HG02571 (cell line): ENCODE results near the gene CHAF1B.
"Not testable (repeated sequence)": the region's sequence is repeated elsewhere in the genome, so short reads cannot be mapped to it uniquely, and the experiment has no call there.

Source experiments
- ATAC-seq: cut with Tn5 transposase; IDR thresholded peaks from one replicate; pipeline ENCODE4 v1.9.1; 2021; ENCODE audit warnings: mild to moderate bottlenecking, moderate library complexity; ENCODE audit not compliant: unreplicated experiment

Gene CHAF1B

DNA sequence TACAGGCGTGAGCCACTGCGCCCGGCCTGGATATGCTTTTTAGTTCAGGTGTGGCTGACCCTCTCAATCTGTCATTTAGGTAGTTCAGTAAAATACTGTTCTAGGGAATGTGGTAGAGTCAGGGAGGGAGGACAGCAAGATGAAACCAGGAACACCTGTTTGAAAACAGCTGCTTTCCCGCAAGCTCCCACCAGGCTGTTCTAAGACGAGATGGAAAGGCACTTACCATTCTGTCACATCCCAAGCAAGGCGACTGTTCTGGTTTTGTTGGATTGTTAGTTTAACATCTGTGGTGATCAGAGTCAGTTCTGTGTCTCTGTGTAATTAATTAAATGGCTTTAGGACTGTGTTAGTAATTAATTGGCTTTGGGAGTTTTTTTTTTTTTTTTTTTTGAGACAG is 2.9 kb downstream of the CHAF1B start:
- no peak for ATAC-seq

DNA sequence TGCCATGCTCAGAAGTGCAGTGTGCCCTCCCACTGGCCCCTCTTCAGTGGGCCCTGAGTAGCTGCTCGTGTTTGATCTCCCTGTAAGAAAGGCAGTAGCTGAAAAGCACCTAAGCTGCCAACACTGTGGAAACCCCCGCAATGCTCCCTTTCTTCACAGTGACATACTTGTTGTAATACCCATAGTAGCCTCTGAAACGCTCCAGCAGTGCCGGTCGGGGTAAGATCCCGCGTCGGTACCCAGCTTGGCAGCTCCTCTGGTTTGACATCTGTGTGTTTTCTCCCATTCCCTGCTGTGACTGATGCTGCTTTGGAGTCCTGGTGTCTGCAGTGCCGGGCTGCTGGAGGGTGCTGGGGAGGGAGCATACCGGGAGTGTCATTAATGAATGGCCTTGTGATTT is 3.6 kb downstream of the CHAF1B start:
- ATAC-seq, result no peak

DNA sequence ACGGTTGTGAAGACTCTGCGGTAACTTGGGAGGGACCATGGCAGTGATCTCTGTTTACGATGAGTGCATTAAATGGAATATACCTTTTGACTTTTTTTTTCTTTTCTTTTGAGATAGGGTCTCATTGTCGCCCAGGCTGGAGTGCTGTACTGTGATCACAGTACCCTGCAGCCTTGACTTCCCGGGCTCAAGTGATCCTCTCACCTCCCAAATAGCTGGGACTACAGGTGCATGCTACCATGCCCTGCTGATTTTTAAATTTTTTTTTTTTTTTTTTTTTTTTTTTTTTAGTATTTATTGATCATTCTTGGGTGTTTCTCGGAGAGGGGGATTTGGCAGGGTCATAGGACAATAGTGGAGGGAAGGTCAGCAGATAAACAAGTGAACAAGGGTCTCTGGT is 6.5 kb downstream of the CHAF1B start:
- ATAC-seq, result not testable (repeated sequence)

DNA sequence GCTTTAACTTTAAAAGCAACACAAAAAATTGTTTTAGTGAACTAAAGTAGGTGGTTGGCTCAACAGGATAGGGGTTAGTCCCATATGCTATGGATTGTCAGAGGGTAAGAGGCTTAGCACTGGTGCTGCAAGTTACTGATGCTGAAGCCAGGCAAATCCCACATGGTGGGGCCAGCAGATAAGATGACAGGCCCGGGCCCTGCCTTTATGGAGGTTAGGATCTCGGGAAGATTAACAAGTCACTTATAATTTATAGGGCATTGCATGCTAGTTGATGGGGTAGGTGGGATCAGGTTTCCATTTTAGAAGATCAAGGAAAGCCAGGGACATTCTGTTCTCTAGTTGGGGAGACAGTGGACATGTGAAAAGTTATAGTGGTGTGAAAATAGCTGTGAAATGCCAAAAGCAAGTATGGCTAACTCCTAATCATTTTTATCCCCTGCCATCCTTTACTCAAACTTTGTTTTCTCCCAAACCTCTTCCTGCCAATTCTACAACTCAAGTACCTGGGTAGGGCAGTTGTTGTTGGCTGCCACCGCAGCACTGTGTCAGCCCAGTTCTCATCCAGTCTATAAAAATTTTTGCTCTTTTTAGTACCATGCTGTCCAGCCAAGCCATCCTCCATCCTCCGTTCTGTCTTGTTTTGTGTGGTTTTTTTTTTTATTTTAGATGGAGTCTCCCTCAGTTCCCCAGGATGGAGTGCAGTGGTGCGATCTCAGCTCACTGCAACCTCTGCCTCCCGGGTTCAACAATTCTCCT is 10.3 kb downstream of the CHAF1B start:
- ATAC-seq, result no peak

DNA sequence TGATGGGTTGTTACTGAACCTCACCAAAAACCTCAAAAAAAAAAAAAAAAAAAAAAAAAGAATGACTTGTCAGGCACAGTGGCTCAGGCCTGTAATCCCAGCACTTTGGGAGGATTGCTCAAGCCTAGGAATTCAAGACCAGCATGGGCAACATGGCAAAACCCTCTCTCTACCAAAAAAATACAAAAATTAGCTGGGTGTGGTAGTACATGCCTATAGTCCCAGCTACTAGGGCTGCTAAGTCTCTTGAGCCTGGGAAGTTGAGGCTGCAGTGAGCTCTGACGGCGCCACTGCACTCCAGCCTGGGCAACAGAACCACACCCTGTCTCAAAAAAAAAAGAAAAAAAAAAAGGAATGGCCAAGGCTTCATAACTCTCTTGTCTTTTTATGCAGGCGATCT is 11.1 kb downstream of the CHAF1B start:
- no peak for ATAC-seq

DNA sequence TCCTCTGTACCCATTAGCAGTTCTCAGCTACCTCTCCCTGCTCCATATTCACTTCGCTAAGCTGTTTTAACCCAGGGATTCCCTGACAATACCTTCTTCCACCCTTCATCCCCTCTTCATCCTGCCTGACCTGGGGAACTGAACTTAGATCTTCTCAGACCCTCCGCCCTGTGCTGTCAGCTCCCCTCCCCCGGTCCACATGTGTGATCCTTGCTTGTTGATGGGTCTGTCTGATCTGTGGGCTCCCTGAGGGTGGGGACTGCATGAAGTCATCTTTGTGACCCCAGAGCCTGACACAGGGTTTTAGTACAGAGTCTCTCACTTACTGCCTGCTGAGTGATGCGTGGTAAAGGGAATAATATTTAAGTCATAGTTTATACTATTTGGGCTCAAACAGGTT is 11.8 kb downstream of the CHAF1B start:
- no peak for ATAC-seq

DNA sequence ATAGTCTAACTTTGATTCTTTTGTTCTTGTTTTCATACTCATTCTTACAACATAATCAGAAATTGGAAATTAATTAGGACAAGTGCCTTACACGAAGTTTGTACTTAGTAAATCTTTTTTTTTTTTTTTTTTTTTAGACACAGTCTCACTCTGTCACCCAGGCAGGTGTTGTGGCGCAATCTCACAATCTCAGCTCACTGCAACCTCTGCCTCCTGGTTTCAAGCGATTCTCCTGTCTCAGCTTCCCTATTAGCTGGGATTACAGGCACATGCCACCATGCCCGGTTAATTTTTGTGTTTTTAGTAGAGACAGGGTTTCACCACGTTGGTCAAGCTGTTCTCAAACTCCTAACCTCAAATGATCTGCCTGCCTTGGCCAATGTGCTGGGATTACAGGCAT is 12.4 kb downstream of the CHAF1B start:
- no peak for ATAC-seq

DNA sequence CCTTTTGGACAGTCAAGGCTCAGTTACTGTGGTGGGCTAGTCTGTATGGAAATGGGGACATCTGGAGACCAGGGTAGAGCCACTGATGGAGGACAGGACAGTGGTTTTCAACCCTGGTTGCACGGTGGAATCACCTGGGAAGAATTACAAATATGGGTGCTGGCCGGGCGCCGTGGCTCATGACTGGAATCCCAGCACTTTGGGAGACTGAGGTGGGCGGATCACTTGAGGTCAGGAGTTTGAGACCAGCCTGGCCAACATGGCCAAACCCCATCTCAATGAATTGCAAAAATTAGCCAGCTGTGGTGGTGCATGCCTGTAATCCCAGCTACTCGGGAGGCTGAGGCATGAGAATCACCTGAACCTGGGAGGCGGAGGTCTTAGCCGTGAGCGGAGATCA is 14.5 kb downstream of the CHAF1B start:
- ATAC-seq, result not testable (repeated sequence)

DNA sequence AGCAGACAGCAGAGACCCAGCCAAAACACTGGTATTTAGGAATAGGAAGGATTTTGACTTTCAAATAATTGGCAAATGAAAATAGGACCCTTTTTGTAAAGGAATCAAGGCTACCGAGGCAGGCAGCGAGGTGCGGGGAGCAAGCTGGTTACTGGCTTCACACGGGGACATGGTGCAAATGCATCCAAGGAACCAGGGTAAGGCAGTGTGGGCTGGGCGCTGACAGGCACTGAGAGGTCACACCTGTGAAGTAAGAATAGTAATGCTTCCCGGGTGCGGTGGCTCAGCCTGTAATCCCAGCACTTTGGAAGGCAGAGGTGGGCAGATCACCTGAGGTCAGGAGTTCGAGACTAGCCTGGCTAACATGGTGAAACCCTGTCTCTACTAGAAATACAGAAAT is 15.5 kb downstream of the CHAF1B start:
- no peak for ATAC-seq

DNA sequence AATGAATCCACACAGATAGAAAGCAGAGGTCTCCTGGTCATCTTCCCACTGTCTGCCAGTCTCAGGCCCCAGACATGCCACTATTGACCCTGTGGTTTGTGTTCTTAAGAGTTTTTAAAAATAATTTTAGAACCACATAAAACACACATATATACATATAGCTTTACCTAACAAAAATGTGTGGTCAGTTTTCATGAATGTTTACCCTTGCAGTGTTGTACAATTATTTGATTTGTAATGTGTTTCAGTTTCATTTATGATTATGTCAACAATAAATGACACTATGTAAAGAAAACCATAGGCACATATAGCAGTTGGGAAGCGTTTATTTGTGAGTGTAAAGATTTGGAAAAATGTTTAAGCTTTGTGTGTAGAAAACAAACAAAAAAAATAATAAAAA is 17.1 kb downstream of the CHAF1B start:
- ATAC-seq, result no peak

DNA sequence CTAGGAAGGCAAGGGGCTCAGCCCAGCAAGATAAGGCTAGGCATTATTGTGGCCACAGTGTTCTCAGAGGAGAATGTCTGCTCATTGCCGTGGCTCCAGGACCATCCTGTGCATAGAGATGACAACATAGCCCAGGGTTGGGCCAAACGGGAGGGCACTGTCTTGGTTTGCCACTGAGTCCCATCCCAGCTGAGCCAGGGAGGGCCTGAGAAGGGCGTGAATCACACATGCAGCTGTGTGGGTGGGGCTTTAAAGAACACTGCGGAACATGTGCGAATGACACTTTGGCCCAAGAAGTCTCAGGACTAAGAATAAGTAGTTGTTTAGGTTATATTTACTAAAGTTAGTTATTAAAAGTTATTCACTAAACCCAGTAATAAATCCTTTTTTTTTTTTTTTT is 18.5 kb downstream of the CHAF1B start:
- ATAC-seq, result no peak

DNA sequence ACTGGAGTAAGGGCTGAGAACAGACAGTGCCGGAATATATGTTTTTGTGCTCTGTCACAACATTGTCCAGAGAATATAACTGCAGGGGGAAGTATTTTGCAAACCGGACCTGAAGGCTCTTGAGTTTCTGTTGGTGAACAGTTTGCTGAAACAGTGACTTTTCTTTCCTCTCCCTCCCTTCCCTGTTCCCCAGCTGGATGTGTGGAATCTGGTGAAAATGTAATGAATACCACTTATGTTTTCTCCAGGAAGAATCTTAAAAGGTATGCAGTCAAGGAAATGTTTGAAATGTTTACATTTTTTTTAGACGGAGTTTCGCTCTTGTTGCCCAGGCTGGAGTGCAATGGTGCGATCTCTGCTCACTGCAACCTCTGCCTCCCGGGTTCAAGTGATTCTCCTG is 23.4 kb downstream of the CHAF1B start:
- no peak for ATAC-seq

DNA sequence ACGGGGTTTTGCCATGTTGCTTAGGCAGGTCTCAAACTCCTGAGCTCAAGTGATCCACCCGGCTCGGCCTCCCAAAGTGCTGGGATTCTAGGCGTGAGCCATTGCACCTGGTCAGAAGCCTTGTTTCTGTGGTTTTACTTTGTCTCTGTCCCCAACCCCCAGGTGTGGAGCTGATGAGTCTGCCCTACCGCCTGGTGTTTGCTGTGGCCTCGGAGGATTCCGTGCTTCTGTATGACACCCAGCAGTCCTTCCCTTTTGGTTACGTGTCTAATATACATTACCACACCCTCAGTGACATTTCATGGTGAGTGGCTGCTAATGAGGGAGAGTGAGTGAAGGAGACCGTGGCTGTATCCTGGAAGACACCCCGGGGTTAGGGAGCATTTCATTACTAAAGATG is 26.1 kb downstream of the CHAF1B start:
- no peak for ATAC-seq

DNA sequence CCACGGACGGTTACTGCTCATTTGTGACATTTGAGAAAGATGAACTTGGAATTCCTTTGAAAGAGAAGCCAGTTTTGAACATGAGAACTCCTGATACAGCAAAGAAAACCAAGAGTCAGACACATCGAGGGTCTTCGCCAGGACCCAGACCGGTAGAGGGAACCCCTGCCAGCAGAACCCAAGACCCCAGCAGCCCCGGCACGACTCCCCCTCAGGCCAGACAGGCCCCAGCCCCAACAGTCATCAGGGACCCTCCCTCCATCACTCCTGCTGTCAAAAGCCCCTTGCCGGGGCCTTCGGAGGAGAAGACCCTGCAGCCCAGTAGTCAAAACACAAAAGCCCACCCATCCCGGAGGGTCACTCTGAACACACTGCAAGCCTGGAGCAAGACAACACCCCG is 27.7 kb downstream of the CHAF1B start:
- no peak for ATAC-seq

DNA sequence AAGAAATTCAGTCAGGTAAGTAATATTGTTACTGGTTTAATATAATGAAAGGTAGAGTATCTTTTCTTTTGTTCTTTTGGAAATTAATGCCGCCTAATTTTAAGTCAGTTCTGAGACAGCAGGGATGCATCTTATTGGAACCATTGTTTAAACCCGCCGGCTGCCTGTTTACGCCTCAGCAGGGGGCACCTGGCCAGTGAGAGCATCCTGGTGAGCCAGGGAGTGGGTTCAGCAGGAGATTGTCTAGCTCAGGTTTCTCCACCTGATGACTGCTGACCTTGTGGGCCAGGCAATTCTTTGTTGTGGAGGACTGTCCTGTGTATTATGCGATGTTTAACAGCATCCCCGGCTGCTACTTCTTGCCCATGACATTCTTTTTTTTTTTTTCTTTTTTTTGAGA is 30.2 kb downstream of the CHAF1B start:
- no peak for ATAC-seq

DNA sequence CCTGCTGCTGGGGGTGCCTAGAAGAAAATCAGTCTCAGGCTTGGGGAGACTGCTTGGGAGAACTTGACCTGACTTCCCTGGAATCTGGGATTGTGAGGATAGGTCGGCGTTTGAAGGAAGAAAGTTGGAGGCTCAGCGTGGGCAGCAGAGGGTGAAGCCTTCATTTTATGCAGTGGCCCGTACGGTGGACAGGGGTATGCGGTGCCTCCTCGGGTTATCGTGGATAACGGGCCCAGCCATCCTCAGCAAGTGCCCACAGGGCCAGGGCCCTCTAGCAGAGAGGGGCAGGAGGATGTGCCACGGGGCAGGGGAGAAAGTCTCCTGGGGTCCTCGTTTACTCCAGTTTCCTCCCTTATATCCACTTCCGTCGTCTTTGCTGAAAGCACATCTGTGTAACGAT is 34.0 kb downstream of the CHAF1B start:
- ATAC-seq, result no peak

DNA sequence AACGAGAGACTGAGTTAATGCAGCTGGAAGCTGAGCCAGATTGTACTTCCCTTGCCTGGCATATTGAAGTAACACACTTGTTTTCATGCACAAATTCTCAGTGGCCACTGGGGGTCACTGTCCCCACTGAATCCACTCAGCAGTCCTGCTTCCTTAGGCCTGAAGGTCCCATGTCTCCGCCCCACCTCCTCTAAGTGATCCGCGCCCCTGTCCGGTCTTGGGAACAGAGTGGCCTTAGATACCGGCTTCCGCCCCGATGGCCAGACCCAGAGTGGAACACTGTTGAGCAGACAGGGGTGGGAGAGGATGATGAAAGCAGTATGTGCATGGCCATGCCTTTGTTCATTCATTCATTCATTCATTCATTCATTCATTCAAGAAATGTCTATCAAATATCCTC is 34.8 kb downstream of the CHAF1B start:
- ATAC-seq, result no peak

DNA sequence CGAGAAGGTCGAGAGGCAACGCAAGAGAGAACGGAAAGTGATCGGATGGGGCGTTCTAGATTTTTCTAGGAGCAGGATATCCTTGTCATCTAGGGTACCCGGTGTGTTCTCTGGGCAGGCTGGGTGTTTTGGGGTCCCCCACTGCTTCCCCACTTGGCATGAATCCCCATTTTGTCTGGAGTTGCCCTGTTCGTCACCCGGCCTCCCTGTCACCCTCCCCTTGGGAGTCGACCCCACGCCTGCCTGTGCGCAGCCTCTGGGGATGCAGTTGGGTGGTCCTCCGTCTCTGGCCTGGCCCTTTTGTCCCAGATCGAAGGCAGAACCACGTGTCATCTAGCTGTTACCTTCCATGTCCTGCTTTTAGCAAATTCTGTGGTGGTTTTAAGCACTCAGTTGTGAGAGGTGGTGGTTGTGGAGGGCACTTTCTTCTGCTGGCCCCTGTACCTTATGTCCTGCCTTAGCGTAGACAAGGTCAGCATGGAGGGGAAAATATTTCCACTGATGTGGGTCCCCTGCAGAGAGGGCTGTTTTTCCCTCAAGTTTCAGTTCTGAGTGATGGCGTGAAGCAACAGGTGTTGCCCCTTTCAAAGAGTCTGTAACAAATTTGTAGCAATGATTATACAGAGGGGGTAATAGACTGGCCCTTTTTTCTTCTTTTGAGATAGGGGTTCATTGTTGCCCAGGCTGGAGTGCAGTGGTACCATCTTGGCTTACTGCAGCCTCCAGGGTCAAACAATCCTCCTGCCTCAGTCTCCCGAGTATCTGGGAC is 35.6 kb downstream of the CHAF1B start:
- ATAC-seq, result no peak

DNA sequence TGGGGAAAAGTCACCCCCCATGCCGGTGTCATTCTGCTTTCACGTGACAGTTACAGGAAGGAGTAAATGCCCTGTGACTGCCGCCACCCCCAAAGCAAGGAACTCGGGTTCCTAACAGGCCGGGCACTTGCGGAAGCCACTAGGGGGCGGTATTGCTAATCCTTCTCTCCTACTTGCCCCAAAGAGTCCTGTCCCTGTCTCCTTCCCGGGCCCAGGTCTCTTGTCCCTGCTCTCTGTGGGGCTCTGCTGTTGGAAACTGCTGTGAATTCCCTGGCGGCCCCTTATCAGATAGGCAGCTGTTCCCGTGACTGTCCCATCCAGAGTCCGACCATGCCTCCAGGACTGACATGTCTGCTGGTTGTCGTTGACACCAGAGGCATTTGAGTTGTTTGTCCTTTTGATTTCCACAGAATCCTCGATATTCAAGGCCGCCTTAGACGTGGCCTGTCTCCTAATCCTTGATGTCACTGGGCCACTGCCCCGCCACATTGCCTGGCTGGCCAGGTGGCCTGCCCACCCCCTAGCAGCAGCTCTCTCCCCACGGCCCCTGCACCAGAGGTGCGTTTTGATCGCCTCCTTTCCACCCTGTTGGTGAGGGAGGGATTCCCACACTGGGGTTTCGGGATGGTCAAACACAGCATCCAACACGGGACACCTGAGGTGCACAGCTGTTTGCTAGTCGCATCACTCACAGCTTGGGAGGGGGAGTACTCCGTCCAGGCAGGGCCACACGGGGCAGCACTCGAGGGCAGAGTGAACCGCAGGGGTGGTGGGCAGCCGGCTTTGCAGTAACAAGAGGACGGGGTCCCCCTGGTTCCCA is 37.3 kb downstream of the CHAF1B start:
- ATAC-seq, result no peak

DNA sequence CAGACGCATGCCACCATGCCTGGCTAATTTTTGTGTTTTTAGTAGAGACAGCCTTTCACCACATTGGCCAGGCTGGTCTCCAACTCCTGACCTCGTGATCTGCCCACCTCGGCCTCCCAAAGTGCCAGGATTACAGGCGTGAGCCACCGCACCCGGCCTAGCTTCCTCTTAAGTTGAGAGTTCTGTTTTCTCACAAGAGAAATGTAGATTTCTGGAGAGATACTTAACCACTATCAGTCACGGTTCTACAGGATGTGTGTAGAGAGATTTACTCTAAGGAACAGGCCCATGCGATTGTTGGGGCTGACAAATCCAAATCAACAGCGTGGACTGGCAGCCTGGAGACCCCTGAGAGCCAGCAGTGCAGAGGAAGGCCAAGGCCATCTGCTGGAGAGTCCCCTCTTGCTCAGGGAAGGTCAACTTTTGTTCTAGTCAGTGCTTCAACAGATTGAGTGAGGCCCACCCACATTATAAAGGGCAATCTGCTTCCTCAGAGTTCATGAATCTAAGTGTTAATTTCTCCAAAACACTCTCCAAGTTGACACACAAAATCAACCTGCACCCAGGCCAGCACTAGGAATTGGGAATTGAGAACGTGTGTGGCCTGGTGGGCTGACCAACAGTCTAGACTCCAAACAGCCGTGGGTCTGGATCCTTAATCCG is 38.7 kb downstream of the CHAF1B start:
- ATAC-seq, result no peak

DNA sequence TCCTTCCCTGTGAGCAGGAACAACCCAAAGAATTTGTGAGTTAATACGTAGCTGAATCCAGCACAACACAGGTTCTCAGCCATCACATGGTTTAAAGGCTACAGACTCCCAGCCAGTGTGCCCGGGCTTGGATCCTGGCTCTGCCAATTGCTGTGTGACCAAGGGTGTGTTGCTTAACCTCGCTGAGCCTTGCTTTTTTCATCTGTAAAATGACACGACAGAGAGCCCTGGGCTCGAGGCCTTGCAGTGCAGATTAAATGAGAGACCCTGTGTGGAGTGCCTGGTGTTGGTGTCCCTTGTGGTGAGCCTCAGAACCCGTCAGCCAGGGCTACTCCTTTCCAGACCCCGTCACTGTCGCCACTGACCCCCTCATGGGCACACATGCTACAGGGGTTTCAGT is 39.4 kb downstream of the CHAF1B start:
- ATAC-seq, result no peak
